Measurements from ENCODE around the gene OTUD4.

Gene OTUD4

DNA sequence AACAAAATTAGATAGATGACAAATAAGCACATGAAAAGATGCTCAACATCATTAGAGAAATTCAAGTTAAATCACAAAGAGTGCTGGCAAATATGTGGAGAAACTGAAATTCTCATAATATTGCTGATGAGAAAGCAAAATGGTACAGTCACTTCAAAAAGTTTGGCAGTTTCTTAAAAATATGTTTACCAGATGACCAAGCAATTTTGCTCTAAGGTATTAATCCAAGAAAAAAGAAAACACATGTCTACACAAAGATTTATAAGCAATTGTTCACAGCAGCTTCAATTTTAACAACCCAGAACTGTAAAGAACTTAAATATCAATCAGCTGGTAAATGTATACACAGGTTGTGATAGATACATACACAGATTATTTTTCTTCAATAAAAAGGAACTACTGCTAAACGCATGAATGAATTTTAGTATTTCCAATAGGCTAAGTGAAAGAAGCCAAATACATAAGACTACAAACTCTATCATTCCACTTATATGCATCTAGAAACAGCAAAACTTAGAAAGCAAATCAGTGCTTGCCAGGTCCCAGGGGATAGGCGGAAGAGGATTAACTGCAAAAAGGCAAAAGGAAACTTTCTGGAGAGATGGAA lies 11.7 kb downstream of the OTUD4 start:
- ATAC-seq = no peak
- TF ChIP-seq ZFP3 (CRISPR knock-in tag; IDR thresholded peaks at IDR 0.05) = no peak
- TF ChIP-seq, protein P1, sequence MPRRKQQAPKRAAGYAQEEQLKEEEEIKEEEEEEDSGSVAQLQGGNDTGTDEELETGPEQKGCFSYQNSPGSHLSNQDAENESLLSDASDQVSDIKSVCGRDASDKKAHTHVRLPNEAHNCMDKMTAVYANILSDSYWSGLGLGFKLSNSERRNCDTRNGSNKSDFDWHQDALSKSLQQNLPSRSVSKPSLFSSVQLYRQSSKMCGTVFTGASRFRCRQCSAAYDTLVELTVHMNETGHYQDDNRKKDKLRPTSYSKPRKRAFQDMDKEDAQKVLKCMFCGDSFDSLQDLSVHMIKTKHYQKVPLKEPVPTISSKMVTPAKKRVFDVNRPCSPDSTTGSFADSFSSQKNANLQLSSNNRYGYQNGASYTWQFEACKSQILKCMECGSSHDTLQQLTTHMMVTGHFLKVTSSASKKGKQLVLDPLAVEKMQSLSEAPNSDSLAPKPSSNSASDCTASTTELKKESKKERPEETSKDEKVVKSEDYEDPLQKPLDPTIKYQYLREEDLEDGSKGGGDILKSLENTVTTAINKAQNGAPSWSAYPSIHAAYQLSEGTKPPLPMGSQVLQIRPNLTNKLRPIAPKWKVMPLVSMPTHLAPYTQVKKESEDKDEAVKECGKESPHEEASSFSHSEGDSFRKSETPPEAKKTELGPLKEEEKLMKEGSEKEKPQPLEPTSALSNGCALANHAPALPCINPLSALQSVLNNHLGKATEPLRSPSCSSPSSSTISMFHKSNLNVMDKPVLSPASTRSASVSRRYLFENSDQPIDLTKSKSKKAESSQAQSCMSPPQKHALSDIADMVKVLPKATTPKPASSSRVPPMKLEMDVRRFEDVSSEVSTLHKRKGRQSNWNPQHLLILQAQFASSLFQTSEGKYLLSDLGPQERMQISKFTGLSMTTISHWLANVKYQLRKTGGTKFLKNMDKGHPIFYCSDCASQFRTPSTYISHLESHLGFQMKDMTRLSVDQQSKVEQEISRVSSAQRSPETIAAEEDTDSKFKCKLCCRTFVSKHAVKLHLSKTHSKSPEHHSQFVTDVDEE (CRISPR knock-in tag; IDR thresholded peaks at IDR 0.05) = no peak
- TF ChIP-seq ZNF8 (CRISPR knock-in tag; IDR thresholded peaks at IDR 0.05) = no peak
- no peak for TF ChIP-seq ZFP30 (CRISPR knock-in tag; IDR thresholded peaks at IDR 0.05)
- TF ChIP-seq ESRRG (CRISPR knock-in tag; IDR thresholded peaks at IDR 0.05) = no peak
- TF ChIP-seq, protein P2, sequence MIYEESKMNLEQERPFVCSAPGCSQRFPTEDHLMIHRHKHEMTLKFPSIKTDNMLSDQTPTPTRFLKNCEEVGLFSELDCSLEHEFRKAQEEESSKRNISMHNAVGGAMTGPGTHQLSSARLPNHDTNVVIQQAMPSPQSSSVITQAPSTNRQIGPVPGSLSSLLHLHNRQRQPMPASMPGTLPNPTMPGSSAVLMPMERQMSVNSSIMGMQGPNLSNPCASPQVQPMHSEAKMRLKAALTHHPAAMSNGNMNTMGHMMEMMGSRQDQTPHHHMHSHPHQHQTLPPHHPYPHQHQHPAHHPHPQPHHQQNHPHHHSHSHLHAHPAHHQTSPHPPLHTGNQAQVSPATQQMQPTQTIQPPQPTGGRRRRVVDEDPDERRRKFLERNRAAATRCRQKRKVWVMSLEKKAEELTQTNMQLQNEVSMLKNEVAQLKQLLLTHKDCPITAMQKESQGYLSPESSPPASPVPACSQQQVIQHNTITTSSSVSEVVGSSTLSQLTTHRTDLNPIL (CRISPR knock-in tag; IDR thresholded peaks at IDR 0.05; ENCODE audit: low read depth) = no peak
- TF ChIP-seq, protein P3, sequence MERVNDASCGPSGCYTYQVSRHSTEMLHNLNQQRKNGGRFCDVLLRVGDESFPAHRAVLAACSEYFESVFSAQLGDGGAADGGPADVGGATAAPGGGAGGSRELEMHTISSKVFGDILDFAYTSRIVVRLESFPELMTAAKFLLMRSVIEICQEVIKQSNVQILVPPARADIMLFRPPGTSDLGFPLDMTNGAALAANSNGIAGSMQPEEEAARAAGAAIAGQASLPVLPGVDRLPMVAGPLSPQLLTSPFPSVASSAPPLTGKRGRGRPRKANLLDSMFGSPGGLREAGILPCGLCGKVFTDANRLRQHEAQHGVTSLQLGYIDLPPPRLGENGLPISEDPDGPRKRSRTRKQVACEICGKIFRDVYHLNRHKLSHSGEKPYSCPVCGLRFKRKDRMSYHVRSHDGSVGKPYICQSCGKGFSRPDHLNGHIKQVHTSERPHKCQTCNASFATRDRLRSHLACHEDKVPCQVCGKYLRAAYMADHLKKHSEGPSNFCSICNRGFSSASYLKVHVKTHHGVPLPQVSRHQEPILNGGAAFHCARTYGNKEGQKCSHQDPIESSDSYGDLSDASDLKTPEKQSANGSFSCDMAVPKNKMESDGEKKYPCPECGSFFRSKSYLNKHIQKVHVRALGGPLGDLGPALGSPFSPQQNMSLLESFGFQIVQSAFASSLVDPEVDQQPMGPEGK (CRISPR knock-in tag; IDR thresholded peaks at IDR 0.05; ENCODE audit: borderline replicate concordance) = no peak
- no peak for TF ChIP-seq GLIS3 (CRISPR knock-in tag; IDR thresholded peaks at IDR 0.05)
- TF ChIP-seq PPARA (CRISPR knock-in tag; IDR thresholded peaks at IDR 0.05; ENCODE audit: borderline replicate concordance) = no peak
- no peak for TF ChIP-seq OSR1 (CRISPR knock-in tag; IDR thresholded peaks at IDR 0.05)
- no peak for TF ChIP-seq ZNF565 (CRISPR knock-in tag; conservative IDR thresholded peaks at IDR 0.05; ENCODE audit: low read depth)
- TF ChIP-seq, protein P4, sequence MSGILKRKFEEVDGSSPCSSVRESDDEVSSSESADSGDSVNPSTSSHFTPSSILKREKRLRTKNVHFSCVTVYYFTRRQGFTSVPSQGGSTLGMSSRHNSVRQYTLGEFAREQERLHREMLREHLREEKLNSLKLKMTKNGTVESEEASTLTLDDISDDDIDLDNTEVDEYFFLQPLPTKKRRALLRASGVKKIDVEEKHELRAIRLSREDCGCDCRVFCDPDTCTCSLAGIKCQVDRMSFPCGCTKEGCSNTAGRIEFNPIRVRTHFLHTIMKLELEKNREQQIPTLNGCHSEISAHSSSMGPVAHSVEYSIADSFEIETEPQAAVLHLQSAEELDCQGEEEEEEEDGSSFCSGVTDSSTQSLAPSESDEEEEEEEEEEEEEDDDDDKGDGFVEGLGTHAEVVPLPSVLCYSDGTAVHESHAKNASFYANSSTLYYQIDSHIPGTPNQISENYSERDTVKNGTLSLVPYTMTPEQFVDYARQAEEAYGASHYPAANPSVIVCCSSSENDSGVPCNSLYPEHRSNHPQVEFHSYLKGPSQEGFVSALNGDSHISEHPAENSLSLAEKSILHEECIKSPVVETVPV (CRISPR knock-in tag; IDR thresholded peaks at IDR 0.05) = no peak
- TF ChIP-seq ISL1 (CRISPR knock-in tag; IDR thresholded peaks at IDR 0.05) = no peak
- no peak for TF ChIP-seq SNAI2 (CRISPR knock-in tag; IDR thresholded peaks at IDR 0.05)
- TF ChIP-seq, protein P5, sequence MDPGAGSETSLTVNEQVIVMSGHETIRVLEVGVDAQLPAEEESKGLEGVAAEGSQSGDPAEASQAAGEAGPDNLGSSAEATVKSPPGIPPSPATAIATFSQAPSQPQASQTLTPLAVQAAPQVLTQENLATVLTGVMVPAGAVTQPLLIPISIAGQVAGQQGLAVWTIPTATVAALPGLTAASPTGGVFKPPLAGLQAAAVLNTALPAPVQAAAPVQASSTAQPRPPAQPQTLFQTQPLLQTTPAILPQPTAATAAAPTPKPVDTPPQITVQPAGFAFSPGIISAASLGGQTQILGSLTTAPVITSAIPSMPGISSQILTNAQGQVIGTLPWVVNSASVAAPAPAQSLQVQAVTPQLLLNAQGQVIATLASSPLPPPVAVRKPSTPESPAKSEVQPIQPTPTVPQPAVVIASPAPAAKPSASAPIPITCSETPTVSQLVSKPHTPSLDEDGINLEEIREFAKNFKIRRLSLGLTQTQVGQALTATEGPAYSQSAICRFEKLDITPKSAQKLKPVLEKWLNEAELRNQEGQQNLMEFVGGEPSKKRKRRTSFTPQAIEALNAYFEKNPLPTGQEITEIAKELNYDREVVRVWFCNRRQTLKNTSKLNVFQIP (CRISPR knock-in tag; IDR thresholded peaks at IDR 0.05; ENCODE audit: borderline replicate concordance, low read depth) = no peak
- no peak for TF ChIP-seq ZNF70 (CRISPR knock-in tag; IDR thresholded peaks at IDR 0.05)

DNA sequence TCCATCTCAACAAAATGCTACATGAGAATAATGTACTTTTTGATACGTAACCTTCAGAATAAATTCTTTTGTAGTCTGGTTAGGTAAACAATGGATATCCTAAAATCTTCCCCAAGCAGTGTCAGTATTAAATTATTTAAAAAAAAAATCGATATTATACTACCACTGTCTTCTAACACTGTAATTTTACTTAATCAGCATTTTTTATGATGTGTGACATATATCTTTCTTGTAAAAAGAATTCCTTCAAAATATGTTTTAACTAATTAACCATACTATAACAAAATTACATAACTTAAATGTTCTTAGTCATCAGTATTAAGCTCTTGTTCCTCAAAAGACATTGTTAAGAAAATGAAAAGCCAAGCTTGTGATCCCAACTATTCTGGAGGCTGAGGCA lies 12.5 kb downstream of the OTUD4 start:
- TF ChIP-seq ZFP30 (CRISPR knock-in tag; IDR thresholded peaks at IDR 0.05) (no peak), ESRRG (CRISPR knock-in tag; IDR thresholded peaks at IDR 0.05) (no peak), OSR1 (CRISPR knock-in tag; IDR thresholded peaks at IDR 0.05) (no peak), ARNTL (CRISPR knock-in tag; IDR thresholded peaks at IDR 0.05; ENCODE audit: borderline replicate concordance, low read depth) (no peak), ZFP3 (CRISPR knock-in tag; IDR thresholded peaks at IDR 0.05) (no peak), ZNF70 (CRISPR knock-in tag; IDR thresholded peaks at IDR 0.05) (no peak)
- TF ChIP-seq, protein P3 (CRISPR knock-in tag; IDR thresholded peaks at IDR 0.05; ENCODE audit: borderline replicate concordance) = no peak
- TF ChIP-seq, protein P2 (CRISPR knock-in tag; IDR thresholded peaks at IDR 0.05; ENCODE audit: low read depth) = no peak
- no peak for ATAC-seq
